Activated CD4-positive, alpha-beta memory T cell treated with anti-CD3 and anti-CD28 coated beads for 36 hours (primary cell): ENCODE results near the gene CUL1. TPM values are rescaled to one million over a fixed set of nuclear protein-coding genes. Genes with fewer than 3 reads are reported as not detected.

ENCODE experiments used
- CTCF ChIA-PET: fragments of 350-600 bp; sonication (Branson Sonifier 250); formaldehyde crosslinking; loops from one replicate; lab custom pipeline; 2021; ENCODE audit warnings: antibody characterized with exemption, inconsistent platforms; lab: Charles Lee
- POLR2A ChIA-PET: fragments of 350-600 bp; sonication (Branson Sonifier 250); formaldehyde crosslinking; loops from one replicate; lab custom pipeline; 2021; ENCODE audit warnings: antibody characterized with exemption; lab: Charles Lee
- DNase-seq: peaks from one replicate; pipeline ENCODE4 v3.0.0-alpha.2; 2020
- H3K27ac Mint-ChIP-seq: one replicate; pipeline ENCODE4 v1.8.0; 2021; ENCODE audit warnings: mixed read lengths
- H3K27me3 Mint-ChIP-seq: one replicate; pipeline ENCODE4 v1.8.0; 2021; ENCODE audit warnings: mixed read lengths
- H3K36me3 Mint-ChIP-seq: one replicate; pipeline ENCODE4 v1.8.0; 2021; ENCODE audit warnings: mixed read lengths
- H3K4me1 Mint-ChIP-seq: one replicate; pipeline ENCODE4 v1.8.0; 2021; ENCODE audit warnings: low read depth, mixed read lengths
- H3K4me3 Mint-ChIP-seq: one replicate; pipeline ENCODE4 v1.8.0; 2021; ENCODE audit warnings: mild to moderate bottlenecking, mixed read lengths
- H3K9me3 Mint-ChIP-seq: one replicate; pipeline ENCODE4 v1.8.0; 2021; ENCODE audit warnings: mixed read lengths
- intact Hi-C: fragments of 100-400 bp; cut with micrococcal nuclease; formaldehyde crosslinking; loops from one replicate; pipeline ENCODE4 v1.15.1; 2023
- total RNA-seq, 2 experiments: library from RNA; stranded (reverse); gene quantifications; one replicate each; pipeline ENCODE4 v1.2.3, GENCODE V29; 2021

Gene CUL1
- total RNA-seq, result 10 to 100 TPM; 64.7 to 69.6 TPM

DNA sequence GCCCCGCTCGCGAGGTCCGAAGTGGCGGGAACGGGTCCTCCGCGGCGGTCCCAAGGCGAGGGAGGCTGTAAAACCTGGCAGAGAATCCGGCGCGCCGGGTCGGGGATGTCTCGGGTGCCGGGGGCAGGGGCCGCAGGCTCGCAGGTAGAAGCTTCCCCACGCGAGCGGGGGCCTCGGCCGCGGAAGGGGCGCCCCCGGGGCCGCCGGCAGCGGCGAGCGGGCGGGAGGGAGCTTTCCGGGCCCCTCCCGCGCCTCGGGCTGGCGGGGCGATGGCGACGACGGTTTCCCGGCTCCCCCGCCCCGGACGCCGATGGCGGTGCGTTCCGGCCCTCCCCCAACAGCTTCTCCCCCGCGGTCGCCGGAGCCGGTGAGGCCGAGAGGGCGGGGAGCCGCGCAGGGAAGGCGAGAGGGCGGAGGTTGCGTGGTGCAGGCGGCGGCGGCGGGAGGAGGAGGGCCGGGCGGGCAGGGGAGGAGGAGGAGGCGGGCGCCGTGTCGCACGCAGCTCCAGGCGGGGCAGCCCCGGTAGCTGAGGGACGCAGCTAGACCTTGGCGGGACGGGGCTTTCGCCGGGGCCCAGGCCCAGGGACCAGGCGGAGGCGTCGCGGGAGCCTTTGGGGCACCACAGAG, at the start of gene CUL1:
Gene CUL1, plus strand, starts transcription at position 507 of the 627 bp plus-strand sequence. CDS start 31,220 bp downstream, outside the sequence.
- ChIA-PET POLR2A (interaction anchor here (0.8 to 1.5 kb wide), 9 partner anchors 12 to 427 kb away, joined by 3 to 12 read pairs (median 5); partner anchors contain the start of gene ZNF425), CTCF (interaction anchor here (1.1 to 2.3 kb wide), 5 partner anchors 11 to 307 kb away, joined by 3 to 7 read pairs (median 5); no protein-coding TSS in a partner anchor)
- DNase-seq, result peak; percentile 88
- H3K27me3 Mint-ChIP-seq, result no peaks in the 10 kb centered on the region
- H3K9me3 Mint-ChIP-seq, result no peaks in the 10 kb centered on the region
- peak within 1 kb of the TSS; percentile 89 for H3K4me3 Mint-ChIP-seq
- peak within 1 kb of the TSS; percentile 98 for H3K27ac Mint-ChIP-seq
- intact Hi-C loops, result loop anchor here (1.0 to 10.0 kb wide), 3 partner anchors 136 to 330 kb away; partner anchors contain the start of gene PDIA4
- peaks cover 6% of the 10 kb centered on the region for H3K36me3 Mint-ChIP-seq
- H3K4me1 Mint-ChIP-seq, result peaks cover 57% of the 10 kb centered on the region

DNA sequence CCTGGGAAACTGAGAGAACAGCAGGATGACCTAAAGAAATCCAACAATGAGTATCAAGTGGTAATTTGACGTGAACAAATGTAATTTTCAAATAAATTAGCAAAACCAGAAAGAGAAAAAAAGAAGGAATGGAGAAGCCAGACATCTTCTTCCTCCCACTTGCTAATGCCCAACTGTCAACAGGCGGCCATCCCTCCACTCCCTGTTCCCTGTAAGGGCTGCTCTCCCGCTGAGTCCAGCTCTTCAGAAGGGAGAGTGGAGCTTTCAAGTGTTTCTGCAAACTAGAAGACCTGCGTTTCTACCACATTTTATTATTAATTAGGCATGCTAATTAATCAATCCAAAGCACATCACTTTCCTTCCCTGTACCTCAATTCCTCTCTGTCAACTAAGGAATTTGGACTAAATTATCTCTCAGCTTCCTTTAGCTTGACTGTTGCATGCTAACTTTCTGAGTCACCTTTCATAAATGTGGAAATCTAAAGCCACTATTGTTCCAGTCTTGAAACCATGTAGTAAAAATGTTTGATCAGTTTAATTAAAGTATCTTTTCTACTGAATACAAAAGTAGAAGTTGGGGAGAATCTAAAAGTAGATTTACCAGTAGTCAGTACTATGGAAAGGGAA, 48.4 kb upstream of the CUL1 start:
- H3K9me3 Mint-ChIP-seq, result no peaks in the 10 kb centered on the region
- H3K36me3 Mint-ChIP-seq, result no peaks in the 10 kb centered on the region
- CTCF ChIA-PET, result no interaction called here
- POLR2A ChIA-PET, result no interaction called here
- peaks cover 1% of the 10 kb centered on the region for H3K27me3 Mint-ChIP-seq
- H3K27ac Mint-ChIP-seq, result no peak overlapping the region
- no peak for DNase-seq
- H3K4me3 Mint-ChIP-seq, result no peak overlapping the region
- H3K4me1 Mint-ChIP-seq, result no peaks in the 10 kb centered on the region
- intact Hi-C loops, result no loop called here

DNA sequence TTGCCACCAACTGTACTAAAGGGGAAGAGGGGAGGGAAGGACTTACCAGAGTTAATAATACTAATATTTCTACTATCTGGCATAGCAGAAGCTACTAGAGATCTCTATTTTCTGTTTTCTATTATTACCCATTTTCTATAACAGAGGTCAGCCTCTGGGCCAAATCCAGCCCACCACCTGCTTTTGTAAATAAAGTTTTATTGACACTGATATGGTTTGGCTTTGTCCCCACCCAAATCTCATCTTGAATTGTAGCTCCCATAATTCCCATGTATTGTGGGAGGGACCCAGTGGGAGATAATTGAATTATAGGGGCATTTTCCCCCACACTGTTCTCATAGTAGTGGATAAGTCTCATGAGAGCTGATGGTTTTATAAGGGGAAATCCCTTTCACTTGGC, 45.9 kb upstream of the CUL1 start:
- Mint-ChIP-seq H3K36me3 (no peaks in the 10 kb centered on the region), H3K27me3 (no peaks in the 10 kb centered on the region), H3K4me1 (no peaks in the 10 kb centered on the region), H3K27ac (no peak overlapping the region), H3K4me3 (no peak overlapping the region), H3K9me3 (no peaks in the 10 kb centered on the region)
- no peak for DNase-seq
- ChIA-PET CTCF (no interaction called here), POLR2A (no interaction called here)
- intact Hi-C loops, result no loop called here

- no peaks in the 10 kb centered on the region for H3K27me3 Mint-ChIP-seq
- no peak for DNase-seq
- intact Hi-C loops, result no loop called here
- H3K27ac Mint-ChIP-seq, result no peak overlapping the region
- H3K4me1 Mint-ChIP-seq, result no peaks in the 10 kb centered on the region
- CTCF ChIA-PET, result interaction anchor here (0.7 kb wide), 1 partner anchor 83 kb away, joined by 3 read pairs; no protein-coding TSS in a partner anchor
- H3K4me3 Mint-ChIP-seq, result no peak overlapping the region
- no peaks in the 10 kb centered on the region for H3K36me3 Mint-ChIP-seq
- POLR2A ChIA-PET, result no interaction called here
- no peaks in the 10 kb centered on the region for H3K9me3 Mint-ChIP-seq
These were observed 40.8 kb upstream of the CUL1 start for GRCh38 chr7:148657929-148658328.

- CTCF ChIA-PET, result no interaction called here
- DNase-seq, result no peak
- H3K9me3 Mint-ChIP-seq, result no peaks in the 10 kb centered on the region
- H3K36me3 Mint-ChIP-seq, result no peaks in the 10 kb centered on the region
- H3K27me3 Mint-ChIP-seq, result peaks cover 3% of the 10 kb centered on the region
- POLR2A ChIA-PET, result no interaction called here
- H3K27ac Mint-ChIP-seq, result no peak overlapping the region
- no peaks in the 10 kb centered on the region for H3K4me1 Mint-ChIP-seq
- H3K4me3 Mint-ChIP-seq, result no peak overlapping the region
- intact Hi-C loops, result no loop called here
These were observed 37.2 kb upstream of the CUL1 start for GRCh38 chr7:148661471-148661870.

DNA sequence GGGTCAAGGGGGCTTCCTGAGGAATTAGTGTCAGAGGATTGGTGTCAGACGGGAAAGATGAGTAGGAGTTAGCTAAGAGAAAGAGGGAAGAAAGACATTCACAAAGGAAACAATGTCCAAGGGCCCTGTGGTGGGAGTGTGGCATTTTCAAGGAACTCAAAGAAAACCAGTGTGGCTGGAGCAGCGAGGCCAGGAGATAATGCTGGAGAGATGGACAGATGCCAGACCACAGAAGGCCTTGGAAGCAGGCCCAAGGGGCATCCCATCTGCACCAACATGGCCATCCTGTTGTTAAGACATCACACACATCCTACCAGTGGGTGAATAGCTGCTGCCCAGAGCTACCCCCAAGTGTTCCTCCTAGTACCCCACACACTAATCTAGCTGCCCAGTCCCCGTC, 36.1 kb upstream of the CUL1 start:
- POLR2A ChIA-PET, result no interaction called here
- no peaks in the 10 kb centered on the region for H3K36me3 Mint-ChIP-seq
- CTCF ChIA-PET, result no interaction called here
- no peaks in the 10 kb centered on the region for H3K9me3 Mint-ChIP-seq
- H3K4me1 Mint-ChIP-seq, result no peaks in the 10 kb centered on the region
- H3K4me3 Mint-ChIP-seq, result no peak overlapping the region
- intact Hi-C loops, result no loop called here
- peaks cover 3% of the 10 kb centered on the region for H3K27me3 Mint-ChIP-seq
- H3K27ac Mint-ChIP-seq, result no peak overlapping the region
- DNase-seq, result no peak

GRCh38 chr7:148664324-148664723, 34.4 kb upstream of the CUL1 start:
- no peak overlapping the region for H3K27ac Mint-ChIP-seq
- no peaks in the 10 kb centered on the region for H3K9me3 Mint-ChIP-seq
- no peaks in the 10 kb centered on the region for H3K4me1 Mint-ChIP-seq
- intact Hi-C loops, result no loop called here
- no peak overlapping the region for H3K4me3 Mint-ChIP-seq
- ChIA-PET POLR2A (no interaction called here), CTCF (no interaction called here)
- no peak for DNase-seq
- H3K36me3 Mint-ChIP-seq, result no peaks in the 10 kb centered on the region
- H3K27me3 Mint-ChIP-seq, result peaks cover 3% of the 10 kb centered on the region

GRCh38 chr7:148665221-148665620, 33.5 kb upstream of the CUL1 start:
- POLR2A ChIA-PET, result no interaction called here
- intact Hi-C loops, result no loop called here
- no peak overlapping the region for H3K27ac Mint-ChIP-seq
- H3K9me3 Mint-ChIP-seq, result no peaks in the 10 kb centered on the region
- no peaks in the 10 kb centered on the region for H3K4me1 Mint-ChIP-seq
- H3K4me3 Mint-ChIP-seq, result no peak overlapping the region
- no peaks in the 10 kb centered on the region for H3K36me3 Mint-ChIP-seq
- H3K27me3 Mint-ChIP-seq, result peaks cover 3% of the 10 kb centered on the region
- CTCF ChIA-PET, result no interaction called here
- no peak for DNase-seq

DNA sequence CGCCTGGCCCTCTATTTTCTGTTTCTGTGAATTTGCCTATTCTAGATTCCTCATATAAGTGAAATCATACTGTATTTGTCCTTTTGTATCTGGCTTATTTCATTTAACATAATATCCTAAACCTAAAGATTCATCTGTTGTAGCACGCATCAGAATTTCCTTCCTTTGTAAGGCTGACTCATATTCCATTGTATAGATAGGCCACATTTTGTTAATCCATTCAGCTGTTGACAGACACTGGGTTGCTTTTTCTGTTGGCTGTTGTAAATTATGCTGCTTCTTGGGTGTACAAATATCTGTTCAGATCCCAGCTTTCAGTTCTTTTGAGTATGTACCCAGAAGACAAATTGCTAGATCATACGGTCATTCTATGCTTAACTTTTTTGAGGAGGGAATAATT, 28.8 kb upstream of the CUL1 start:
- Mint-ChIP-seq H3K27me3 (peaks cover 3% of the 10 kb centered on the region), H3K4me1 (no peaks in the 10 kb centered on the region), H3K27ac (no peak overlapping the region), H3K9me3 (no peaks in the 10 kb centered on the region), H3K4me3 (no peak overlapping the region), H3K36me3 (peaks cover 2% of the 10 kb centered on the region)
- ChIA-PET POLR2A (no interaction called here), CTCF (no interaction called here)
- intact Hi-C loops, result loop anchor here (10.0 kb wide), 1 partner anchor 55 kb away; no protein-coding TSS in a partner anchor
- DNase-seq, result no peak

- no peak for DNase-seq
- ChIA-PET POLR2A (no interaction called here), CTCF (no interaction called here)
- intact Hi-C loops, result loop anchor here (10.0 kb wide), 1 partner anchor 56 kb away; no protein-coding TSS in a partner anchor
- no peak overlapping the region for H3K4me3 Mint-ChIP-seq
- peaks cover under 1% of the 10 kb centered on the region for H3K27me3 Mint-ChIP-seq
- H3K27ac Mint-ChIP-seq, result no peak overlapping the region
- H3K4me1 Mint-ChIP-seq, result no peaks in the 10 kb centered on the region
- H3K9me3 Mint-ChIP-seq, result no peaks in the 10 kb centered on the region
- H3K36me3 Mint-ChIP-seq, result peaks cover 2% of the 10 kb centered on the region
These were observed 28.3 kb upstream of the CUL1 start for GRCh38 chr7:148670374-148670773.

DNA sequence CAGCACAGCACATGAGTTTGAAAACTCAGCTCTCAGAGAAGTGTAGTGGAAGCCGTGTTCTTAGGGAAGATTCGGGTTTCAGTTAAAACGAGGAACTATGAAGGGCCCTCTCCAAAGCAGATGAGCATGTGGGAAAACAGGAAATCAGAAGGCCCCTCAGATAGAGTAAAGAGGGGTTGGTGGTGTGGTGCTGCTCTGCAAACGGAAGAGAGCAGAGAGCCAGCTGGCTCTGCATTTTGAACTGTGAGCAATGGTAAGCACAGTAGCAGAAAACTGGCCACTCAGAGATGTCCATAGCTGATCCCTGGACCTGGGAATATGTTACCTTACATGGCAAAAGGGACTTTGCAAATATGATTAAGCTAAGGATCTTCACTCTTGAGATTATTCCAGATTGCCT, 27.9 kb upstream of the CUL1 start:
- no peaks in the 10 kb centered on the region for H3K9me3 Mint-ChIP-seq
- peaks cover 2% of the 10 kb centered on the region for H3K36me3 Mint-ChIP-seq
- intact Hi-C loops, result loop anchor here (10.0 kb wide), 1 partner anchor 56 kb away; no protein-coding TSS in a partner anchor
- no peak overlapping the region for H3K27ac Mint-ChIP-seq
- CTCF ChIA-PET, result no interaction called here
- H3K4me3 Mint-ChIP-seq, result no peak overlapping the region
- no peaks in the 10 kb centered on the region for H3K4me1 Mint-ChIP-seq
- DNase-seq, result no peak
- POLR2A ChIA-PET, result no interaction called here
- H3K27me3 Mint-ChIP-seq, result no peaks in the 10 kb centered on the region

DNA sequence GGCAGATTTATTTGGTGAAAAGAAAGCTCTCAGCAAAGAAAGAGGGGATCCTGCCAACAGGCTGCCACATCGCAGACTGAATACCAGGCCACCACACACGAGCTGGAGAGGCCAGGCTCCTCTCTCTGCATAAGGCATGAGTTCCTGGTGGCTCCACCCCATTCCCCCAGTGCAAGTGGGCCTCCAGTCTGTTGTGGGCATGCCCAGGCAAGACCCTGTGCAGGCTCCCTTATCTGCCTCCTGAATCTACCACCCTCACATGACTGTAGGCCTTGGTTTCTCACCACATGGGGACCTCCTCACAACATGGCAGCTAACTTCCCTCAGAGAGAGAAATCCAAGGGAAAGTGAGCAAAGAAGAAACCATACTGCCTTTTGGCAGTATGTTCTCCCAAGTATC, 26.7 kb upstream of the CUL1 start:
- ChIA-PET CTCF (no interaction called here), POLR2A (no interaction called here)
- Mint-ChIP-seq H3K9me3 (no peaks in the 10 kb centered on the region), H3K36me3 (peaks cover 2% of the 10 kb centered on the region), H3K4me1 (no peaks in the 10 kb centered on the region), H3K27me3 (peaks cover 3% of the 10 kb centered on the region), H3K27ac (no peak overlapping the region), H3K4me3 (no peak overlapping the region)
- intact Hi-C loops, result loop anchor here (10.0 kb wide), 1 partner anchor 57 kb away; no protein-coding TSS in a partner anchor
- DNase-seq, result no peak
